ENCODE results near the gene OR9Q1.

GRCh38 chr11:58192229-58192628 lies 168.5 kb downstream of the OR9Q1 start:
- TF ChIP-seq CTCF (IDR thresholded peaks at IDR 0.05) (no peak), POLR2A (IDR thresholded peaks at IDR 0.05) (no peak)

All from esophagus squamous epithelium (tissue), 4 donors.